Ishikawa (cell line): ENCODE measurements around the gene NUP50.

Source experiments
- FOXM1 ChIP-seq: IDR thresholded peaks from 2 replicates; pipeline ENCODE4 v1.6.1; 2012; ENCODE audit warnings: low read depth, borderline replicate concordance
- NFIC ChIP-seq: IDR thresholded peaks from 2 replicates; pipeline ENCODE4 v1.6.1; 2012
- TAF1 ChIP-seq: IDR thresholded peaks from 2 replicates; pipeline ENCODE4 v1.6.1; 2012; ENCODE audit warnings: low read depth, mild to moderate bottlenecking
- YY1 ChIP-seq: IDR thresholded peaks from 2 replicates; pipeline ENCODE4 v1.6.1; 2012; ENCODE audit warnings: low read depth
- ZBTB7A ChIP-seq: IDR thresholded peaks from 2 replicates; pipeline ENCODE4 v1.6.1; 2012; ENCODE audit warnings: low read depth
- TF ChIP-seq, protein P1 (sequence below): IDR thresholded peaks from 2 replicates; pipeline ENCODE4 v1.6.1; 2012; ENCODE audit warnings: low read depth, mild to moderate bottlenecking

DNA sequence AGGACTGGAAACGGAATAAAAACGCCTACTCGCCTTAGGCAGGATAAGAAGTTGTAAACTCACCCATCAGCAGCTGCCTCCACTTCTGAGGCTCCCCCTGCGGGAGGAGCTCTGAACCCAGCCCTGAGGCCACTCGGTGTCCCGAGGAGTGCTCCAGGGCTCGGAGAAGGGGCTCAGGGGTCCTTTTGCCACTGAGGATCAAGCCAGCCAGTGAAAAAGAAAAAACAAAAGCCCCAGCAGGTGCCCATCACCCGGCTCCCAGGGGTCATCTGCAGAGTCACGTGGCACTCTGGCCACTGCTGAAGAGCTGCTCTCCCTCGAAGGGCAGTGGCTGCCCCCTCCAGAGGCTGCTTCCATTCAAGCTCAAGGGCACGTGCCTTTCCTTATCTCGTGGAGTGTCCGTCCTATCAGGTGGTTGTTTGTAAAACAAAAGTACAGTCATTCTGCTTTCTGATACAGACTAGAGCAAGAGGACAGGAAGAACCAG is 29.0 kb downstream of the NUP50 start:
- TF ChIP-seq, protein P1, sequence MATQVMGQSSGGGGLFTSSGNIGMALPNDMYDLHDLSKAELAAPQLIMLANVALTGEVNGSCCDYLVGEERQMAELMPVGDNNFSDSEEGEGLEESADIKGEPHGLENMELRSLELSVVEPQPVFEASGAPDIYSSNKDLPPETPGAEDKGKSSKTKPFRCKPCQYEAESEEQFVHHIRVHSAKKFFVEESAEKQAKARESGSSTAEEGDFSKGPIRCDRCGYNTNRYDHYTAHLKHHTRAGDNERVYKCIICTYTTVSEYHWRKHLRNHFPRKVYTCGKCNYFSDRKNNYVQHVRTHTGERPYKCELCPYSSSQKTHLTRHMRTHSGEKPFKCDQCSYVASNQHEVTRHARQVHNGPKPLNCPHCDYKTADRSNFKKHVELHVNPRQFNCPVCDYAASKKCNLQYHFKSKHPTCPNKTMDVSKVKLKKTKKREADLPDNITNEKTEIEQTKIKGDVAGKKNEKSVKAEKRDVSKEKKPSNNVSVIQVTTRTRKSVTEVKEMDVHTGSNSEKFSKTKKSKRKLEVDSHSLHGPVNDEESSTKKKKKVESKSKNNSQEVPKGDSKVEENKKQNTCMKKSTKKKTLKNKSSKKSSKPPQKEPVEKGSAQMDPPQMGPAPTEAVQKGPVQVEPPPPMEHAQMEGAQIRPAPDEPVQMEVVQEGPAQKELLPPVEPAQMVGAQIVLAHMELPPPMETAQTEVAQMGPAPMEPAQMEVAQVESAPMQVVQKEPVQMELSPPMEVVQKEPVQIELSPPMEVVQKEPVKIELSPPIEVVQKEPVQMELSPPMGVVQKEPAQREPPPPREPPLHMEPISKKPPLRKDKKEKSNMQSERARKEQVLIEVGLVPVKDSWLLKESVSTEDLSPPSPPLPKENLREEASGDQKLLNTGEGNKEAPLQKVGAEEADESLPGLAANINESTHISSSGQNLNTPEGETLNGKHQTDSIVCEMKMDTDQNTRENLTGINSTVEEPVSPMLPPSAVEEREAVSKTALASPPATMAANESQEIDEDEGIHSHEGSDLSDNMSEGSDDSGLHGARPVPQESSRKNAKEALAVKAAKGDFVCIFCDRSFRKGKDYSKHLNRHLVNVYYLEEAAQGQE: no peak
- TF ChIP-seq NFIC (no peak), YY1 (no peak), TAF1 (no peak), ZBTB7A (no peak), FOXM1 (no peak)
